AG09319 (cell line): ENCODE results near the gene LCOR.

ENCODE experiments used
- DNase-seq: peaks from one replicate; pipeline ENCODE4 v3.0.0-alpha.2; 2010; ENCODE audit warnings: low read depth; ENCODE audit errors: extremely low read depth
- CTCF ChIP-seq: IDR thresholded peaks from 2 replicates; pipeline ENCODE4 v1.5.1; 2011; ENCODE audit warnings: low read depth, mild to moderate bottlenecking, inconsistent platforms, low read length, moderate library complexity

The LCOR gene

GRCh38 chr10:96991313-96991841, 159.3 kb downstream of the LCOR start:
- no peak for TF ChIP-seq CTCF
- no peak for DNase-seq

- no peak for DNase-seq
- TF ChIP-seq CTCF = no peak
Measured at GRCh38 chr10:96992721-96993120, 160.6 kb downstream of the LCOR start.

GRCh38 chr10:96995851-96996250, 163.8 kb downstream of the LCOR start:
- TF ChIP-seq CTCF = no peak
- DNase-seq = no peak

- no peak for DNase-seq
- TF ChIP-seq CTCF = no peak
Measured at GRCh38 chr10:96996275-96996965, 164.3 kb downstream of the LCOR start.

- TF ChIP-seq CTCF = no peak
- no peak for DNase-seq
Measured at GRCh38 chr10:96998329-96998888, 166.3 kb downstream of the LCOR start.

GRCh38 chr10:96999337-96999736, 167.2 kb downstream of the LCOR start:
- DNase-seq = no peak
- TF ChIP-seq CTCF = no peak

- DNase-seq = no peak
- TF ChIP-seq CTCF = no peak
Measured at GRCh38 chr10:96999987-97000386, 167.9 kb downstream of the LCOR start.
